IMR-90 (cell line): ENCODE results near the gene KDELR3. TPM values are rescaled to one million over a fixed set of nuclear protein-coding genes. Genes with fewer than 3 reads are reported as not detected.

Experiments used
- ATAC-seq: fragments of 200-7000 bp; cut with Tn5 transposase; 2 replicates; pipeline ENCODE4 v1.9.1; 2020; ENCODE audit warnings: low read depth, mild to moderate bottlenecking, moderate library complexity
- BruUV-seq: library from RNA; stranded (reverse); fragments of 400-500 nt; replicated peaks from 2 replicates; lab custom pipeline; 2021; lab: Mats Ljungman, UMichigan
- CTCF ChIA-PET: fragments of 300-600 bp; formaldehyde crosslinking; extraction: SDS; loops from one replicate; lab custom pipeline; 2021; ENCODE audit warnings: antibody characterized with exemption; lab: Yijun Ruan, JAX
- POLR2A ChIA-PET: fragments of 300-600 bp; sonication (Branson Sonifier 250); formaldehyde crosslinking; loops from one replicate; lab custom pipeline; 2022; ENCODE audit warnings: antibody characterized with exemption; ENCODE audit not compliant: unreplicated experiment; lab: Charles Lee
- DNase-seq: peaks from one replicate; pipeline ENCODE4 v3.0.0; 2013
- H2AFZ ChIP-seq: replicated peaks from 2 replicates; pipeline ENCODE3; 2013; ENCODE audit warnings: low read length, mild to moderate bottlenecking; ENCODE audit not compliant: poor library complexity
- H2AK5ac ChIP-seq: 2 replicates; pipeline ENCODE4 v1.6.1; 2013; ENCODE audit warnings: low read depth, low read length, inconsistent platforms
- H2AK9ac ChIP-seq: replicated peaks from 2 replicates; pipeline ENCODE3; 2013; ENCODE audit warnings: mild to moderate bottlenecking, low read depth, low read length, moderate library complexity; ENCODE audit not compliant: poor library complexity
- H2BK120ac ChIP-seq: 2 replicates; pipeline ENCODE4 v1.6.1; 2013; ENCODE audit warnings: low read depth, low read length, inconsistent platforms
- H2BK15ac ChIP-seq: 3 replicates; pipeline ENCODE4 v1.6.1; 2013; ENCODE audit warnings: low read depth, low read length, inconsistent platforms
- H2BK20ac ChIP-seq: 2 replicates; pipeline ENCODE4 v1.6.1; 2013; ENCODE audit warnings: low read depth, mild to moderate bottlenecking, inconsistent platforms, low read length, moderate library complexity
- H2BK5ac ChIP-seq: 2 replicates; pipeline ENCODE4 v1.6.1; 2013; ENCODE audit warnings: mild to moderate bottlenecking, low read depth, low read length, inconsistent platforms; ENCODE audit not compliant: poor library complexity, severe bottlenecking
- H3K14ac ChIP-seq: replicated peaks from 2 replicates; pipeline ENCODE4 v1.6.1; 2013; ENCODE audit warnings: low read depth, low read length, inconsistent platforms
- H3K18ac ChIP-seq: 2 replicates; pipeline ENCODE4 v1.6.1; 2013; ENCODE audit warnings: low read depth, low read length, control low read depth
- H3K23ac ChIP-seq: 2 replicates; pipeline ENCODE4 v1.6.1; 2013; ENCODE audit warnings: low read depth, low read length, inconsistent platforms
- H3K27ac ChIP-seq: 2 replicates; pipeline ENCODE4 v1.5.1; 2013; ENCODE audit warnings: mild to moderate bottlenecking, control low read depth, low read length; ENCODE audit not compliant: insufficient read depth
- H3K27me3 ChIP-seq: 2 replicates; pipeline ENCODE4 v1.6.1; 2013; ENCODE audit warnings: low read length; ENCODE audit not compliant: control insufficient read depth, insufficient read depth
- H3K36me3 ChIP-seq: 2 replicates; pipeline ENCODE4 v1.6.1; 2013; ENCODE audit warnings: low read length, mixed read lengths; ENCODE audit not compliant: control insufficient read depth, insufficient read depth
- H3K4ac ChIP-seq: 2 replicates; pipeline ENCODE4 v1.6.1; 2013; ENCODE audit warnings: low read depth, low read length, inconsistent platforms
- H3K4me1 ChIP-seq: 2 replicates; pipeline ENCODE4 v1.6.1; 2013; ENCODE audit warnings: low read length, mixed read lengths; ENCODE audit not compliant: control insufficient read depth, insufficient read depth
- H3K4me2 ChIP-seq: 2 replicates; pipeline ENCODE4 v1.6.1; 2013; ENCODE audit warnings: low read depth, mild to moderate bottlenecking, control low read depth, low read length, moderate library complexity
- H3K4me3 ChIP-seq: 2 replicates; pipeline ENCODE4 v1.5.1; 2013; ENCODE audit warnings: low read depth, mild to moderate bottlenecking, control low read depth, low read length, moderate library complexity; ENCODE audit not compliant: insufficient read depth
- H3K56ac ChIP-seq: 2 replicates; pipeline ENCODE4 v1.6.1; 2013; ENCODE audit warnings: low read length, inconsistent platforms; ENCODE audit not compliant: insufficient read depth; ENCODE audit errors: extremely low read depth
- H3K79me1 ChIP-seq, 2 experiments: 2 replicates each; pipeline ENCODE4 v1.6.1; 2013; ENCODE audit warnings: low read length in 2 of 2, inconsistent platforms in 1 of 2, low read depth in 1 of 2
- H3K9ac ChIP-seq: 2 replicates; pipeline ENCODE4 v1.6.1; 2013; ENCODE audit warnings: low read depth, low read length, control low read depth
- H3K9me1 ChIP-seq: 2 replicates; pipeline ENCODE4 v1.6.1; 2013; ENCODE audit warnings: low read length, inconsistent platforms; ENCODE audit not compliant: insufficient read depth
- H3K9me3 ChIP-seq: 2 replicates; pipeline ENCODE4 v1.6.1; 2013; ENCODE audit warnings: low read length; ENCODE audit not compliant: control insufficient read depth, insufficient read depth
- H4K20me1 ChIP-seq: 2 replicates; pipeline ENCODE4 v1.6.1; 2013; ENCODE audit warnings: low read length, inconsistent platforms; ENCODE audit not compliant: insufficient read depth
- H4K5ac ChIP-seq: 2 replicates; pipeline ENCODE4 v1.6.1; 2013; ENCODE audit warnings: mild to moderate bottlenecking, low read depth, low read length, control low read depth
- H4K8ac ChIP-seq, 2 experiments: 2 replicates each; pipeline ENCODE4 v1.6.1; 2013; ENCODE audit warnings: low read depth in 2 of 2, low read length in 2 of 2, control low read depth in 1 of 2, inconsistent platforms in 1 of 2
- H4K91ac ChIP-seq: 2 replicates; pipeline ENCODE4 v1.6.1; 2013; ENCODE audit warnings: low read depth, low read length, inconsistent platforms; ENCODE audit not compliant: insufficient read depth
- BHLHE40 ChIP-seq: fragments of 150-350 bp; IDR thresholded peaks from 2 replicates; pipeline ENCODE4 v1.6.1; 2016; ENCODE audit warnings: mild to moderate bottlenecking, low read depth, low read length
- CEBPB ChIP-seq: IDR thresholded peaks from 2 replicates; pipeline ENCODE4 v1.6.1; 2012; ENCODE audit warnings: low read depth, low read length, improper control_type of control experiment
- CHD1 ChIP-seq: IDR thresholded peaks from 2 replicates; pipeline ENCODE4 v1.6.1; 2012; ENCODE audit warnings: low read depth, low read length, improper control_type of control experiment
- FOS ChIP-seq: fragments of 150-350 bp; IDR thresholded peaks from 2 replicates; pipeline ENCODE4 v1.6.1; 2016; ENCODE audit warnings: low read depth, low read length
- MAFK ChIP-seq: IDR thresholded peaks from 2 replicates; pipeline ENCODE4 v1.6.1; 2012; ENCODE audit warnings: low read depth, low read length, improper control_type of control experiment
- MAZ ChIP-seq: IDR thresholded peaks from 2 replicates; pipeline ENCODE4 v1.6.1; 2012; ENCODE audit warnings: low read depth, mild to moderate bottlenecking, low read length, improper control_type of control experiment, moderate library complexity, borderline replicate concordance
- MXI1 ChIP-seq: IDR thresholded peaks from 2 replicates; pipeline ENCODE4 v1.6.1; 2012; ENCODE audit warnings: low read depth, mild to moderate bottlenecking, low read length, moderate library complexity, borderline replicate concordance
- NFE2L2 ChIP-seq: fragments of 150-350 bp; IDR thresholded peaks from 2 replicates; pipeline ENCODE4 v1.6.1; 2016; ENCODE audit warnings: low read depth, mild to moderate bottlenecking, low read length
- POLR2A ChIP-seq: IDR thresholded peaks from 2 replicates; pipeline ENCODE4 v1.6.1; 2012; ENCODE audit warnings: mild to moderate bottlenecking, low read depth, low read length
- RAD21 ChIP-seq: IDR thresholded peaks from 2 replicates; pipeline ENCODE4 v1.6.1; 2012; ENCODE audit warnings: low read length, improper control_type of control experiment
- RCOR1 ChIP-seq: IDR thresholded peaks from 2 replicates; pipeline ENCODE4 v1.6.1; 2012; ENCODE audit warnings: mild to moderate bottlenecking, low read length, improper control_type of control experiment; ENCODE audit not compliant: insufficient replicate concordance
- RFX5 ChIP-seq: IDR thresholded peaks from 2 replicates; pipeline ENCODE4 v1.8.0; 2012; ENCODE audit warnings: low read depth, mild to moderate bottlenecking, low read length, moderate library complexity
- SMC3 ChIP-seq: fragments of 150-350 bp; IDR thresholded peaks from 2 replicates; pipeline ENCODE4 v1.6.1; 2016; ENCODE audit warnings: low read depth, mild to moderate bottlenecking, antibody characterized with exemption, low read length, moderate library complexity
- WGBS, 2 experiments: methylation state at CpG; one replicate each; pipeline versions ENCODE4 v1.1.5 to v1.1.7; 2013; ENCODE audit warnings: missing lambda C conversion rate in 2 of 2; ENCODE audit not compliant: insufficient read length in 1 of 2; ENCODE audit errors: extremely low coverage in 2 of 2; 5-methylcytosine and 5-hydroxymethylcytosine counted together
- dilution Hi-C: fragments of 300-500 bp; cut with HindIII; formaldehyde crosslinking; loops from one replicate; pipeline ENCODE4 v1.14.3; 2018; ENCODE audit warnings: low sequenced_read_pairs; ENCODE audit not compliant: unreplicated experiment
- in situ Hi-C: fragments of 300-500 bp; cut with MboI; formaldehyde crosslinking; loops from 3 replicates; pipeline ENCODE4 v1.14.3; 2019; ENCODE audit warnings: low sequenced_read_pairs, inconsistent platforms, mixed read lengths
- intact Hi-C: fragments of 100-400 bp; cut with micrococcal nuclease; formaldehyde crosslinking; loops from 2 replicates; pipeline ENCODE4 v1.10.0; 2022
- polyA plus RNA-seq, 3 experiments: library from polyadenylated mRNA; depleted of rRNA; stranded (reverse); fragments of >200 nt; gene quantifications; 2 replicates each; pipeline ENCODE4 v1.2.3, GENCODE V29; 2012; ENCODE audit warnings: low replicate concordance in 1 of 3
- total RNA-seq: library from RNA; depleted of rRNA; stranded (reverse); fragments of >200 nt; gene quantifications from 2 replicates; pipeline ENCODE4 v1.2.3, GENCODE V29; 2012
- TF ChIP-seq, protein P1 (sequence below): conservative IDR thresholded peaks from 2 replicates; pipeline ENCODE4 v1.5.1; 2012; ENCODE audit warnings: mild to moderate bottlenecking, low read depth, low read length, improper control_type of control experiment
- TF ChIP-seq, protein P2 (sequence below): fragments of 150-350 bp; IDR thresholded peaks from 2 replicates; pipeline ENCODE4 v1.6.1; 2016; ENCODE audit warnings: low read depth, mild to moderate bottlenecking, low read length, moderate library complexity, borderline replicate concordance
- TF ChIP-seq, protein P3 (sequence below): fragments of 150-350 bp; IDR thresholded peaks from 2 replicates; pipeline ENCODE4 v1.6.1; 2017; ENCODE audit warnings: mild to moderate bottlenecking, antibody characterized with exemption, low read length, low read depth

Gene KDELR3
- total and polyA plus RNA-seq, 2 of the 4 experiments (the other 2 are of a cell fraction), result 129 to 224 TPM

DNA sequence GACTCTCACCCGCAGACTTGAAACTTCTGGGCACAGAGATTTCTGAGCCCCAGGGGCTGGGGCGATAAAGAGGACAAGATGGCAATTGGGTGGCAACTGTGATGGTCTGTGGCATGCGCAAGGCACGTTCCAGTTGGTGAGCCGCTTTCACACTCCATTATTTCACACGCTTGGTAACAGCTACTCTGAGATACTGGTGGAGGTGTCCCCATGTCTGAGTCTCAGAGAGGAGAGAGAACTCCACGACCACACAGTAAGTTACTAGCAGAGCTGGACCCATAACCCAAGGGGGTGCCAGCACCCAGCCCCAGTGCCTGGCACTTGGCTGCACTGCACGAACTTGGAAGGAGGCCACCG is 6.9 kb upstream of the KDELR3 start:
- no peak overlapping the region for H2BK120ac ChIP-seq
- CTCF ChIA-PET, result no interaction called here
- H3K9me3 ChIP-seq, result no peaks in the 10 kb centered on the region
- H3K9me1 ChIP-seq, result no peaks in the 10 kb centered on the region
- intact Hi-C loops, result no loop called here
- H4K20me1 ChIP-seq, result peaks cover 5% of the 10 kb centered on the region
- H2BK5ac ChIP-seq, result no peak overlapping the region
- ATAC-seq (peak; percentile 24), DNase-seq (no peak)
- no TSS peak for BruUV-seq
- 20% methylated on average over 3 of the region's 9 CpGs; no CpG with 5 or more reads in 1 of the 2 experiments for WGBS, 2 experiments
- peak overlapping the region; percentile 66; the same call in 1 of the 2 replicates for H3K23ac ChIP-seq
- no peak overlapping the region for H3K27ac ChIP-seq
- H2BK20ac ChIP-seq, result no peak overlapping the region
- H3K36me3 ChIP-seq, result no peaks in the 10 kb centered on the region
- H3K9ac ChIP-seq, result no peak overlapping the region
- H3K4me1 ChIP-seq, result no peaks in the 10 kb centered on the region
- no peak overlapping the region for H3K4me3 ChIP-seq
- H4K5ac ChIP-seq, result no peak overlapping the region
- H3K14ac ChIP-seq, result no peak overlapping the region
- H2BK15ac ChIP-seq, result 0 out of 3 replicates have a peak overlapping the region, but pooled peaks have one; percentile 5
- H4K8ac ChIP-seq, result no peak overlapping the region
- H3K56ac ChIP-seq, result no peak overlapping the region
- dilution Hi-C loops, result no loop called here
- no peak for TF ChIP-seq NFE2L2
- no peak for TF ChIP-seq POLR2A
- no peak for TF ChIP-seq RCOR1
- no peak for TF ChIP-seq BHLHE40
- no peak for TF ChIP-seq RAD21
- no peak for TF ChIP-seq SMC3
- no peak for TF ChIP-seq CEBPB
- TF ChIP-seq, protein P1, sequence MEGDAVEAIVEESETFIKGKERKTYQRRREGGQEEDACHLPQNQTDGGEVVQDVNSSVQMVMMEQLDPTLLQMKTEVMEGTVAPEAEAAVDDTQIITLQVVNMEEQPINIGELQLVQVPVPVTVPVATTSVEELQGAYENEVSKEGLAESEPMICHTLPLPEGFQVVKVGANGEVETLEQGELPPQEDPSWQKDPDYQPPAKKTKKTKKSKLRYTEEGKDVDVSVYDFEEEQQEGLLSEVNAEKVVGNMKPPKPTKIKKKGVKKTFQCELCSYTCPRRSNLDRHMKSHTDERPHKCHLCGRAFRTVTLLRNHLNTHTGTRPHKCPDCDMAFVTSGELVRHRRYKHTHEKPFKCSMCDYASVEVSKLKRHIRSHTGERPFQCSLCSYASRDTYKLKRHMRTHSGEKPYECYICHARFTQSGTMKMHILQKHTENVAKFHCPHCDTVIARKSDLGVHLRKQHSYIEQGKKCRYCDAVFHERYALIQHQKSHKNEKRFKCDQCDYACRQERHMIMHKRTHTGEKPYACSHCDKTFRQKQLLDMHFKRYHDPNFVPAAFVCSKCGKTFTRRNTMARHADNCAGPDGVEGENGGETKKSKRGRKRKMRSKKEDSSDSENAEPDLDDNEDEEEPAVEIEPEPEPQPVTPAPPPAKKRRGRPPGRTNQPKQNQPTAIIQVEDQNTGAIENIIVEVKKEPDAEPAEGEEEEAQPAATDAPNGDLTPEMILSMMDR, result no peak
- no peak for TF ChIP-seq MAZ
- TF ChIP-seq, protein P2, sequence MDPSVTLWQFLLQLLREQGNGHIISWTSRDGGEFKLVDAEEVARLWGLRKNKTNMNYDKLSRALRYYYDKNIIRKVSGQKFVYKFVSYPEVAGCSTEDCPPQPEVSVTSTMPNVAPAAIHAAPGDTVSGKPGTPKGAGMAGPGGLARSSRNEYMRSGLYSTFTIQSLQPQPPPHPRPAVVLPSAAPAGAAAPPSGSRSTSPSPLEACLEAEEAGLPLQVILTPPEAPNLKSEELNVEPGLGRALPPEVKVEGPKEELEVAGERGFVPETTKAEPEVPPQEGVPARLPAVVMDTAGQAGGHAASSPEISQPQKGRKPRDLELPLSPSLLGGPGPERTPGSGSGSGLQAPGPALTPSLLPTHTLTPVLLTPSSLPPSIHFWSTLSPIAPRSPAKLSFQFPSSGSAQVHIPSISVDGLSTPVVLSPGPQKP, result no peak
- TF ChIP-seq, protein P3, sequence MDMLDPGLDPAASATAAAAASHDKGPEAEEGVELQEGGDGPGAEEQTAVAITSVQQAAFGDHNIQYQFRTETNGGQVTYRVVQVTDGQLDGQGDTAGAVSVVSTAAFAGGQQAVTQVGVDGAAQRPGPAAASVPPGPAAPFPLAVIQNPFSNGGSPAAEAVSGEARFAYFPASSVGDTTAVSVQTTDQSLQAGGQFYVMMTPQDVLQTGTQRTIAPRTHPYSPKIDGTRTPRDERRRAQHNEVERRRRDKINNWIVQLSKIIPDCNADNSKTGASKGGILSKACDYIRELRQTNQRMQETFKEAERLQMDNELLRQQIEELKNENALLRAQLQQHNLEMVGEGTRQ, result no peak
- TF ChIP-seq MXI1, result no peak
- no peak for TF ChIP-seq FOS
- TF ChIP-seq CHD1, result no peak
- TF ChIP-seq MAFK, result no peak
- no peak for TF ChIP-seq RFX5
- no peak overlapping the region for H3K18ac ChIP-seq
- no peak overlapping the region for H3K4ac ChIP-seq
- no peaks in the 10 kb centered on the region for H3K79me1 ChIP-seq
- H3K4me2 ChIP-seq, result peak overlapping the region; percentile 51; the same call in 1 of the 2 replicates
- H3K27me3 ChIP-seq, result peaks cover 55% of the 10 kb centered on the region
- peak overlapping the region; percentile 45 for H2AK9ac ChIP-seq
- H2AK5ac ChIP-seq, result no peak overlapping the region
- H4K91ac ChIP-seq, result no peak overlapping the region
- in situ Hi-C loops, result no loop called here
- POLR2A ChIA-PET, result no interaction called here
- H2AFZ ChIP-seq, result peak overlapping the region; percentile 81
